Umbilical cord (tissue), 2 donors: ENCODE results near the gene ACTN1. TPM values are rescaled to one million over a fixed set of nuclear protein-coding genes. Genes with fewer than 3 reads are reported as not detected.
A peak's percentile ranks its signal among the peaks of the same experiment; 100 is the strongest.

Source experiments
- DNase-seq: peaks from one replicate; pipeline ENCODE4 v3.0.0-alpha.2; 2015; ENCODE audit warnings: low spot score
- total RNA-seq: library from RNA; depleted of rRNA; stranded (reverse); fragments of >200 nt; gene quantifications from one replicate; pipeline ENCODE4 v1.2.3, GENCODE V29; 2014; ENCODE audit warnings: low replicate concordance; ENCODE audit not compliant: insufficient read depth

ACTN1 gene
- total RNA-seq, 1 donor from 2014 or later, result 456 TPM

GRCh38 chr14:68836082-68836481 lies 143.0 kb downstream of the ACTN1 start:
- DNase-seq, result no peak

GRCh38 chr14:68834816-68835215 lies 144.3 kb downstream of the ACTN1 start:
- no peak for DNase-seq

GRCh38 chr14:68828698-68829097 lies 150.4 kb downstream of the ACTN1 start:
- DNase-seq, result no peak

GRCh38 chr14:68825729-68826128 lies 153.4 kb downstream of the ACTN1 start:
- no peak for DNase-seq

GRCh38 chr14:68824517-68825347 lies 154.4 kb downstream of the ACTN1 start:
- DNase-seq, result peak; percentile 73

- DNase-seq, result no peak
Measured at GRCh38 chr14:68824207-68824516, 154.9 kb downstream of the ACTN1 start.

Other genes with a start within 250 kb of the ACTN1 start
- gene ZFP36L1, start 186.2 kb downstream of the ACTN1 start, total RNA-seq, result 134 TPM
- gene DCAF5, start 173.8 kb upstream of the ACTN1 start, total RNA-seq, result 21.2 TPM
- gene EXD2, start 212.2 kb upstream of the ACTN1 start, total RNA-seq, result 13.7 TPM